Measurements from ENCODE around the gene HES5.

Gene HES5

GRCh38 chr1:2514863-2515762 is 14.9 kb downstream of the HES5 start:
- DNase-seq (ENCODE audit: low spot score): no peak
- H3K27me3 ChIP-seq (ENCODE audit: insufficient read depth, poor library complexity, severe bottlenecking): no peaks in the 10 kb centered on the region
- ATAC-seq (ENCODE audit: low read depth): no peak
- TF ChIP-seq CTCF (IDR thresholded peaks at IDR 0.05; ENCODE audit: poor library complexity, severe bottlenecking): no peak
- H3K4me3 ChIP-seq (ENCODE audit: severe bottlenecking): no peak overlapping the region
- H3K4me1 ChIP-seq (ENCODE audit: insufficient read depth, poor library complexity, severe bottlenecking): no peaks in the 10 kb centered on the region
- H3K36me3 ChIP-seq (ENCODE audit: low read depth): peaks cover 77% of the 10 kb centered on the region
- H3K9me3 ChIP-seq (ENCODE audit: severe bottlenecking): no peaks in the 10 kb centered on the region
- H3K27ac ChIP-seq (ENCODE audit: poor library complexity, severe bottlenecking): no peak overlapping the region

GRCh38 chr1:2513939-2514652 is 16.0 kb downstream of the HES5 start:
- H3K36me3 ChIP-seq (ENCODE audit: low read depth): peaks cover 77% of the 10 kb centered on the region
- DNase-seq (ENCODE audit: low spot score) (no peak), ATAC-seq (ENCODE audit: low read depth) (no peak)
- H3K27ac ChIP-seq (ENCODE audit: poor library complexity, severe bottlenecking): no peak overlapping the region
- no peaks in the 10 kb centered on the region for H3K27me3 ChIP-seq (ENCODE audit: insufficient read depth, poor library complexity, severe bottlenecking)
- TF ChIP-seq CTCF (IDR thresholded peaks at IDR 0.05; ENCODE audit: poor library complexity, severe bottlenecking): no peak
- H3K4me1 ChIP-seq (ENCODE audit: insufficient read depth, poor library complexity, severe bottlenecking): no peaks in the 10 kb centered on the region
- no peak overlapping the region for H3K4me3 ChIP-seq (ENCODE audit: severe bottlenecking)
- no peaks in the 10 kb centered on the region for H3K9me3 ChIP-seq (ENCODE audit: severe bottlenecking)

GRCh38 chr1:2512862-2513421 is 17.1 kb downstream of the HES5 start:
- H3K4me1 ChIP-seq (ENCODE audit: insufficient read depth, poor library complexity, severe bottlenecking): no peaks in the 10 kb centered on the region
- peaks cover 77% of the 10 kb centered on the region for H3K36me3 ChIP-seq (ENCODE audit: low read depth)
- DNase-seq (ENCODE audit: low spot score): no peak
- TF ChIP-seq CTCF (IDR thresholded peaks at IDR 0.05; ENCODE audit: poor library complexity, severe bottlenecking): no peak
- no peak for ATAC-seq (ENCODE audit: low read depth)
- H3K9me3 ChIP-seq (ENCODE audit: severe bottlenecking): no peaks in the 10 kb centered on the region
- H3K4me3 ChIP-seq (ENCODE audit: severe bottlenecking): no peak overlapping the region
- H3K27me3 ChIP-seq (ENCODE audit: insufficient read depth, poor library complexity, severe bottlenecking): no peaks in the 10 kb centered on the region
- no peak overlapping the region for H3K27ac ChIP-seq (ENCODE audit: poor library complexity, severe bottlenecking)

- Histone ChIP-seq H3K4me1 (ENCODE audit: insufficient read depth, poor library complexity, severe bottlenecking) (no peaks in the 10 kb centered on the region), H3K36me3 (ENCODE audit: low read depth) (peaks cover 64% of the 10 kb centered on the region), H3K27ac (ENCODE audit: poor library complexity, severe bottlenecking) (no peak overlapping the region), H3K27me3 (ENCODE audit: insufficient read depth, poor library complexity, severe bottlenecking) (no peaks in the 10 kb centered on the region), H3K4me3 (ENCODE audit: severe bottlenecking) (no peak overlapping the region), H3K9me3 (ENCODE audit: severe bottlenecking) (no peaks in the 10 kb centered on the region)
- ATAC-seq (ENCODE audit: low read depth) (no peak), DNase-seq (ENCODE audit: low spot score) (no peak)
- TF ChIP-seq CTCF (IDR thresholded peaks at IDR 0.05; ENCODE audit: poor library complexity, severe bottlenecking): no peak
Observed at GRCh38 chr1:2510366-2511155, 19.5 kb downstream of the HES5 start.

Measured in RWPE2 (cell line).